ENCODE measurements around the gene COL28A1. TPM values are rescaled to one million over a fixed set of nuclear protein-coding genes. Genes with fewer than 3 reads are reported as not detected.

The COL28A1 gene
- total RNA-seq, 1 experiment from 2014 or later: 7.3 TPM

GRCh38 chr7:7570584-7570983 lies 34.9 kb upstream of the COL28A1 start:
- CTCF ChIA-PET: no interaction called here

GRCh38 chr7:7569615-7570014 lies 33.9 kb upstream of the COL28A1 start:
- peaks cover 18% of the 10 kb centered on the region for H3K4me1 ChIP-seq
- no peak overlapping the region for H3K27ac Mint-ChIP-seq (ENCODE audit: unreplicated experiment)
- no TSS peak for BruUV-seq (replicated peaks)
- no peaks in the 10 kb centered on the region for H3K27me3 Mint-ChIP-seq (ENCODE audit: insufficient read depth, unreplicated experiment)
- ChIA-PET CTCF (no interaction called here), POLR2A (no interaction called here)
- TF ChIP-seq, protein P1, sequence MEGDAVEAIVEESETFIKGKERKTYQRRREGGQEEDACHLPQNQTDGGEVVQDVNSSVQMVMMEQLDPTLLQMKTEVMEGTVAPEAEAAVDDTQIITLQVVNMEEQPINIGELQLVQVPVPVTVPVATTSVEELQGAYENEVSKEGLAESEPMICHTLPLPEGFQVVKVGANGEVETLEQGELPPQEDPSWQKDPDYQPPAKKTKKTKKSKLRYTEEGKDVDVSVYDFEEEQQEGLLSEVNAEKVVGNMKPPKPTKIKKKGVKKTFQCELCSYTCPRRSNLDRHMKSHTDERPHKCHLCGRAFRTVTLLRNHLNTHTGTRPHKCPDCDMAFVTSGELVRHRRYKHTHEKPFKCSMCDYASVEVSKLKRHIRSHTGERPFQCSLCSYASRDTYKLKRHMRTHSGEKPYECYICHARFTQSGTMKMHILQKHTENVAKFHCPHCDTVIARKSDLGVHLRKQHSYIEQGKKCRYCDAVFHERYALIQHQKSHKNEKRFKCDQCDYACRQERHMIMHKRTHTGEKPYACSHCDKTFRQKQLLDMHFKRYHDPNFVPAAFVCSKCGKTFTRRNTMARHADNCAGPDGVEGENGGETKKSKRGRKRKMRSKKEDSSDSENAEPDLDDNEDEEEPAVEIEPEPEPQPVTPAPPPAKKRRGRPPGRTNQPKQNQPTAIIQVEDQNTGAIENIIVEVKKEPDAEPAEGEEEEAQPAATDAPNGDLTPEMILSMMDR (IDR thresholded peaks at IDR 0.05; ENCODE audit: insufficient read depth in 1 of 2, low read depth in 1 of 2, low read length in 1 of 2, severe bottlenecking in 1 of 2, unreplicated experiment in 1 of 2): no peak
- H3K27me3 ChIP-seq (replicated peaks; ENCODE audit: control insufficient read depth, insufficient read depth, low read length): no peaks in the 10 kb centered on the region
- H3K4me3 ChIP-seq (ENCODE audit: low read depth, low read length): no peak overlapping the region
- H3K9me3 Mint-ChIP-seq (ENCODE audit: unreplicated experiment): peaks cover 12% of the 10 kb centered on the region
- DNase-seq: no peak
- peaks cover 14% of the 10 kb centered on the region for H3K4me1 Mint-ChIP-seq (ENCODE audit: low read depth, unreplicated experiment)
- H3K4me3 Mint-ChIP-seq (ENCODE audit: unreplicated experiment): no peak overlapping the region
- 0 out of 2 replicates have a peak, but pooled peaks cover 1% of the 10 kb centered on the region for H3K36me3 ChIP-seq (ENCODE audit: control insufficient read depth, insufficient read depth, low read length)
- H3K36me3 Mint-ChIP-seq (ENCODE audit: insufficient read depth, unreplicated experiment): peaks cover 14% of the 10 kb centered on the region
- intact Hi-C loops (cut with micrococcal nuclease; ENCODE audit: unreplicated experiment): loop anchor here (10.0 kb wide), 4 partner anchors 425 to 725 kb away; no protein-coding TSS in a partner anchor
- H3K9me3 ChIP-seq: no peaks in the 10 kb centered on the region

More at GRCh38 chr7:7570584-7570983, 34.9 kb upstream of the COL28A1 start:
- no peaks in the 10 kb centered on the region for H3K9me3 ChIP-seq
- H3K4me1 Mint-ChIP-seq (ENCODE audit: low read depth, unreplicated experiment): peaks cover 14% of the 10 kb centered on the region
- peaks cover 12% of the 10 kb centered on the region for H3K9me3 Mint-ChIP-seq (ENCODE audit: unreplicated experiment)
- H3K27me3 Mint-ChIP-seq (ENCODE audit: insufficient read depth, unreplicated experiment): no peaks in the 10 kb centered on the region
- intact Hi-C loops (cut with micrococcal nuclease; ENCODE audit: unreplicated experiment): no loop called here
- H3K4me3 Mint-ChIP-seq (ENCODE audit: unreplicated experiment): no peak overlapping the region
- no peak for DNase-seq
- 0 out of 2 replicates have a peak, but pooled peaks cover 1% of the 10 kb centered on the region for H3K36me3 ChIP-seq (ENCODE audit: control insufficient read depth, insufficient read depth, low read length)
- TF ChIP-seq, protein P1 (IDR thresholded peaks at IDR 0.05; ENCODE audit: insufficient read depth in 1 of 2, low read depth in 1 of 2, low read length in 1 of 2, severe bottlenecking in 1 of 2, unreplicated experiment in 1 of 2): no peak
- H3K36me3 Mint-ChIP-seq (ENCODE audit: insufficient read depth, unreplicated experiment): peaks cover 14% of the 10 kb centered on the region
- POLR2A ChIA-PET: no interaction called here
- no peaks in the 10 kb centered on the region for H3K27me3 ChIP-seq (replicated peaks; ENCODE audit: control insufficient read depth, insufficient read depth, low read length)
- no peak overlapping the region for H3K27ac Mint-ChIP-seq (ENCODE audit: unreplicated experiment)
- BruUV-seq (replicated peaks): no TSS peak
- H3K4me1 ChIP-seq: peaks cover 8% of the 10 kb centered on the region
- no peak overlapping the region for H3K4me3 ChIP-seq (ENCODE audit: low read depth, low read length)

- POLR2A ChIA-PET: no interaction called here
- Mint-ChIP-seq H3K27ac (ENCODE audit: unreplicated experiment) (no peak overlapping the region), H3K4me3 (ENCODE audit: unreplicated experiment) (no peak overlapping the region), H3K9me3 (ENCODE audit: unreplicated experiment) (peaks cover 12% of the 10 kb centered on the region), H3K36me3 (ENCODE audit: insufficient read depth, unreplicated experiment) (peaks cover 14% of the 10 kb centered on the region), H3K27me3 (ENCODE audit: insufficient read depth, unreplicated experiment) (no peaks in the 10 kb centered on the region), H3K4me1 (ENCODE audit: low read depth, unreplicated experiment) (peaks cover 14% of the 10 kb centered on the region)
- TF ChIP-seq, protein P1 (IDR thresholded peaks at IDR 0.05; ENCODE audit: insufficient read depth in 1 of 2, low read depth in 1 of 2, low read length in 1 of 2, severe bottlenecking in 1 of 2, unreplicated experiment in 1 of 2): no peak
- Histone ChIP-seq H3K9me3 (no peaks in the 10 kb centered on the region), H3K4me1 (peaks cover 21% of the 10 kb centered on the region), H3K4me3 (ENCODE audit: low read depth, low read length) (no peak overlapping the region), H3K36me3 (ENCODE audit: control insufficient read depth, insufficient read depth, low read length) (0 out of 2 replicates have a peak, but pooled peaks cover 1% of the 10 kb centered on the region), H3K27me3 (replicated peaks; ENCODE audit: control insufficient read depth, insufficient read depth, low read length) (no peaks in the 10 kb centered on the region)
- intact Hi-C loops (cut with micrococcal nuclease; ENCODE audit: unreplicated experiment): loop anchor here (10.0 kb wide), 4 partner anchors 426 to 726 kb away; no protein-coding TSS in a partner anchor
- BruUV-seq (replicated peaks): no TSS peak
- no peak for DNase-seq
- CTCF ChIA-PET: no interaction called here
These were observed 33.4 kb upstream of the COL28A1 start for GRCh38 chr7:7569081-7569527.
